HG03159 (cell line): ENCODE results near the gene SLF1.

Source experiments
- ATAC-seq: cut with Tn5 transposase; IDR thresholded peaks from one replicate; pipeline ENCODE4 v1.9.1; 2021; ENCODE audit warnings: mild to moderate bottlenecking, moderate library complexity; ENCODE audit not compliant: unreplicated experiment

The SLF1 gene

DNA sequence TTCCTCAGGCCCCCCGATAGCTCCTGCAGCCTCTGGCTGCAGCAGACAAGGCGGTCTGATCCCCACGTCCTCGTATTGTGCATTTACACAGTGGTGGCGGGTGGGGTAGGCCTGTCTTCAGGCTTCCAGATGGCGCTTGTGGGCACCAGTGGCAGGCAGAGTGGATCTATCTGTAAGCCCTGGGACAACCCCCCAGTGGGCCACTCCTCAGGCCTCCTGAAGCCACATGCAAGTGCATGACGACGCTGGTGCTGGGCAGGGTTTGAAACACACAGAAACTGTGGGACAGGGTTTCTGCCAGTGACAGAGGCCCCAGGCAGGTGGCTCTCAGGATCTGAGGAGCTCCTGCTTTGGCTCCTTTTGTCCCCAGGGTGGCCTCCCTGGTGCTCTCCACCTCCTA is 42.0 kb downstream of the SLF1 start:
- ATAC-seq, result no peak

DNA sequence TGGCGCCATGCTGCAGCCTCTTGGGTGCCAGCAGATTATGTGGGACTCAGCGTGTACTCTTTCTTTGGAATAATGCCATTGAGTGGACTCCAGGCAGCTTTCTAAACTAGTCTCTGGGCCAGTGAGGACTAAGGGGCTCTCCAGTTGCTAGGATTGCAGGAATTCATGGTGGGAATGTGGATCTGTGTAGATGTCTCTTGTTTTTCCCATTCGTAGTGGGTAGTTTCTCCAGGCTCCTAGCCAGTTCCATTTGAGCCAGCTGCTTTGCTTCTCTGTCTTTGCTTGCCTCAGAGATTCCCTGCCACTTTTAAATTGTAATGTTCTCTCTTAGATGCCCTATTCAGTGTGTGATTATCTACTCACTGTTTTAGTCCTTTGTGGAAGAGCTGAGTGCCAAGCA is 42.6 kb downstream of the SLF1 start:
- no peak for ATAC-seq

- ATAC-seq, result no peak
These were observed 49.5 kb downstream of the SLF1 start for GRCh38 chr5:94667937-94668336.

DNA sequence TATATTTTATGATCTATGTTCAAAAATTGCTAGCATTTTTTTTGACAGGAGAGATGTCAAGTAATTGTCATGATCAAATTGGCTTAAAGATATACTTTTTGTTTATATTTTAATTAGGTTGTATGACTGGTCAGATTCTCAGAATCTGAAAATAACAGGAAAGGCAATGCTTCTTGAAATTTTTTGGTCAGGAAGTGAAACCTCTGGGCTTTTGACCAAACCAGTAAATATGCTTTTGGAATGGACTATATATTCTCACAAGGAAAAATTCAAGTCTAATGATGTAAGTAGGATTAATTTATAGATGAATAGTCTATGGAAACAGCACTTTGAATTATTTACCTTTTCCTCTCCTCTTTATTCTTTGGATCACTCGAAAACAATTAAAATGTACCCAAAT is 52.3 kb downstream of the SLF1 start:
- ATAC-seq, result no peak

- no peak for ATAC-seq
These were observed 54.3 kb downstream of the SLF1 start for GRCh38 chr5:94672746-94673145.

- no peak for ATAC-seq
These were observed 56.3 kb downstream of the SLF1 start for GRCh38 chr5:94674490-94675382.

- no peak for ATAC-seq
These were observed 57.6 kb downstream of the SLF1 start for GRCh38 chr5:94675965-94676618.

GRCh38 chr5:94682814-94683520 is 64.5 kb downstream of the SLF1 start:
- ATAC-seq, result no peak

DNA sequence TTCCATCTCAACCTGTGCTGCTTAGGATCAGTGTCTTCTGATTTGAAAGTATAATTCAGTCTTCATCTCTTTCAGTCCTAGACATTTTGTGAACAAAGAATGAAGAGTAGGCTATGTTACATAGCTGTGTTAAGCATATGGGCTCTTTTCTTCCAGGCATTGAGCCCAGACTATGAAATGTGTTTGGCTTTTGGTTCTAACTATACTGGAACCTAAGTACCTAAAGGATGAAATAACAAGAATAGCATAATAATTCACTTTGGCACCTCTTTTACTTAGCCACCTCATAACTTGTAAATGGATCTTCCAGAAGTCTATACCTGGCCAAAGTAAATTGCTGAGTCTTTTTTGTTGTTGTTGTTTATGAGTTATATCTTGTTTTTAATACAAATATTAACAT is 71.4 kb downstream of the SLF1 start:
- ATAC-seq, result no peak

DNA sequence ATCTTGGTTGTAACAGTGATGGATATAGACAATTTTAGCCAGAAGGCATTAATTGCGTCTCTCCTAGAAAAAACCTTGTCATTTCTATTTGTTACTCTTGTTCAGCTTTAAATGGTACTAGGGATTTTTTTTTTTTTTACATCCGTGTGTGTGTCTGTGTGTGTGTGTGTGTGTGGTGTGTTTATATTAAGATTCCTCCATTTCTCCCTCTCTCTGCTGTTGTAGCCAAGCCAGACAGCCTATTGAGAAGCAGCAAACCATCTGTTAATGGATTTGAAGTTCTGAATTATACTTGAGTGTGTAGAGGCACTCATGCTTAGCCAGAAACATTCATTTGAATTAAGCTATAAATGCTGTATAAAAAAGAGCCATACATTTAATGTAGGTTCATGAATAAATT is 72.3 kb downstream of the SLF1 start:
- no peak for ATAC-seq

GRCh38 chr5:94691291-94691690 is 72.8 kb downstream of the SLF1 start:
- ATAC-seq, result no peak

DNA sequence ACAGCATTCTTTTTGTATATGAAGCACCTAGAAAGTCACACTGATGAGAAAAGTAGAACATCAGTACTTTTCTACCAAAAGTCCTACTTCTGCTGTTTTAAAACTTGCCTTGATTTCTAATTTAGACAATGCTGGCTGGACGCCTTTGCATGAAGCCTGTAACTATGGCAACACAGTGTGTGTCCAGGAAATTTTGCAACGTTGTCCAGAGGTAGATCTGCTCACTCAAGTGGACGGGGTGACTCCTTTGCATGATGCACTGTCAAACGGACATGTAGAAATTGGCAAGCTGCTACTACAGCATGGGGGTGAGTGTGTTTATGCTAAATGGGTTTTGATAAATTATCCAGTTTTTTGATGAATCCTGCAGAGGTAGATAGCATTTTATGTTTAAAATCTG is 73.5 kb downstream of the SLF1 start:
- no peak for ATAC-seq

DNA sequence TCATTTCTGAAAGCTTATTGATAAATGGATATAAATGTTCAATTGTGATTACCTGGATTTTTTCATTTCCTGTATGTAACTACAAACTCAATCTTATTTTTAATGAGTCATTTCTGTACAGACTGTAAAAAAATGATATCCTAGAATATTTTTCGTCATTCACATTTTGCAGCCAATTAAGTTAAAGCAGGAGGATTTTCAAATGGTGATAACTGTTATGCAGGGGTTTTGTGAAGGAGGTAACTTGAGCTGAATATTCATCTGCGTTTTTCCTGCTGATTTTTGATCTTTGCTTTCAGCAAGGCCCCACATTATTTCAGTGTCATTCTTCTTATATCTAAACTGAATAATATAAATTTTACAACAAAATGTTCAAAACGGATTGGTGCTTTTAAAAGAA is 74.1 kb downstream of the SLF1 start:
- no peak for ATAC-seq

DNA sequence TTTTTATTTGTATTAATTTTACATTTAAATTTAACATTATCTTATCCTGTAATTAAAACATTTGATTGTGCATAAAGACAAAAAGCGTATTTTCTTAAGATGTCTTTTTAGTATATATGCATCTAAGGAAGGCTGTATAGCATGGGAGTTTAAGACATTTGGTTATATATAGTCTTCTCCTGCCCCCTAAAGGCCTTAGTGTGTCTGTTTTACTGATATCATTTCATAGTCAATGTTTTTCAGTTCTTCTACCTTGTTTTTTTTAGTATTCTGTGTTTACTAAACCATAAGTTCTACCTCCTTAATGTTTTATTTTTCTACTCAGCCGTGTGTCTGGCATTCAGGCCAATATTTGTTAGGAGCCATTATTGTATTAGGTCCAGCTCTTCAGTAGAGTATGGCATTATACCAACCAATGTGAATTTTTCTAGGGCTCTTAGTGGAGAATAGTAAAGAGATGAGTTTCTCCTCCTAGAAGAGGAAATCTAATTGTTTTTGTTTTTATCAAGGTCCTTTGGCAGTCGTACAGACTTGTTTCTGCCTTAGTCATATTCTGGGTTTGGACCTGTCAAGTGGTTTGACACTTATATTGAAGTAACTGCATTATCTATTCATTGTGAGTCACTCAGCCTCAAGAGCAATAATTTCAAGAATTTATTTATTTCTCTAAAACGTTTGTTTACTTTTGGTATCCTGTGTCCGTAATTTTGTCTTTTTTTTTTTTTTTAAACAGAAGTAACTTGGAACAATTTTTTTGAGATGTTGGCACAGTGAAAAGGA is 74.8 kb downstream of the SLF1 start:
- peak; percentile 68 for ATAC-seq

DNA sequence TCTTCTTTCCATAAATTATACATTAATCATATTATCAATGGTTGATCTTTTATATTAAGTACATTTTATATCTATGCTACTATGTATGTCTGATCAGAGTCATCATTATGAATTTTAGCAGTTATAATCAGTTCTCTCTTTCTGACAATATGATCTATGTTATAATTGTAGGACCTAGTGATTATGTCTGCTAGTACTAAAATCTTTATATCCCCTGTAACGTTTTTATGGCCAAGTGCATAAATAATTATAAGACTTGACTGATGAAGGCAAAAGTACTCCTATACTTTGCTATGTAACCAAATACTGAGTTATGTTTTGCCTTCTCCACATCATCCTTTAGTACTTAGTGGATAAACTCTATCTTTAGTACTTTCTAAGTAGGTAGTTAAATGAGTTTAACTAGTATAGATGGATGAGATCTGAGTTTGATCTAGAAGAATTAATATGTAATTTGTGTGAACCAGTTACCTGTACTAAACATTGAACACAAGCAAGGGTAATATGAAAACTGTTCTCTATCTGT is 75.4 kb downstream of the SLF1 start:
- ATAC-seq, result no peak

- ATAC-seq, result no peak
These were observed 76.2 kb downstream of the SLF1 start for GRCh38 chr5:94694671-94695070.

GRCh38 chr5:94698197-94698596 is 79.7 kb downstream of the SLF1 start:
- ATAC-seq, result no peak

- ATAC-seq, result no peak
These were observed 81.1 kb downstream of the SLF1 start for GRCh38 chr5:94699562-94699961.

GRCh38 chr5:94700592-94700991 is 82.1 kb downstream of the SLF1 start:
- ATAC-seq, result peak; percentile 65

- peak; percentile 84 for ATAC-seq
These were observed 84.3 kb downstream of the SLF1 start for GRCh38 chr5:94702729-94703128.

GRCh38 chr5:94705427-94705826 is 87.0 kb downstream of the SLF1 start:
- no peak for ATAC-seq
